NCI-H1694 (cell line): ENCODE measurements around the gene ZNF665.
"Not testable (repeated sequence)": the region's sequence is repeated elsewhere in the genome, so short reads cannot be mapped to it uniquely, and the experiment has no call there.

Experiments used
- DNase-seq: peaks from one replicate; lab custom pipeline; 2025; lab: John Stamatoyannopoulos, UW

The ZNF665 gene

GRCh38 chr19:53157626-53158025 lies 35.5 kb downstream of the ZNF665 start:
- no peak for DNase-seq

GRCh38 chr19:53156850-53157249 lies 36.3 kb downstream of the ZNF665 start:
- no peak for DNase-seq

- DNase-seq = no peak
Measured at GRCh38 chr19:53147645-53148044, 45.5 kb downstream of the ZNF665 start.

GRCh38 chr19:53140351-53140750 lies 52.8 kb downstream of the ZNF665 start:
- DNase-seq = no peak

GRCh38 chr19:53136432-53136831 lies 56.7 kb downstream of the ZNF665 start:
- DNase-seq = no peak

- no peak for DNase-seq
Measured at GRCh38 chr19:53132141-53132991, 60.8 kb downstream of the ZNF665 start, which contains the start of gene ZNF415. TSS of gene ZNF415 (minus strand) at chr19:53132910. CDS start at chr19:53122676, 10,234 bp downstream.

GRCh38 chr19:53131727-53132126 lies 61.4 kb downstream of the ZNF665 start:
- no peak for DNase-seq

GRCh38 chr19:53131085-53131590 lies 62.0 kb downstream of the ZNF665 start:
- DNase-seq = no peak

- no peak for DNase-seq
Measured at GRCh38 chr19:53130506-53130905, 62.7 kb downstream of the ZNF665 start.

GRCh38 chr19:53126733-53127526 lies 66.2 kb downstream of the ZNF665 start:
- DNase-seq = not testable (repeated sequence)

- no peak for DNase-seq
Measured at GRCh38 chr19:53123400-53123799, 69.8 kb downstream of the ZNF665 start.
